Coronary artery (tissue), 2 donors: ENCODE measurements around the gene MOB1B.

Experiments used
- DNase-seq: peaks from one replicate; pipeline ENCODE4 v3.0.0-alpha.2; 2017; ENCODE audit warnings: low spot score
- H3K27ac ChIP-seq, 2 donors: fragments of 200-600 bp; sonication (generic); one replicate each; pipeline ENCODE4 v1.5.1; 2016 to 2019
- H3K4me3 ChIP-seq: fragments of 200-600 bp; sonication (generic); 2 replicates; pipeline ENCODE4 v1.5.1; 2016; ENCODE audit warnings: mild to moderate bottlenecking, moderate library complexity
- TF ChIP-seq, protein P1 (sequence below): fragments of 200-600 bp; sonication (generic); IDR thresholded peaks from one replicate; pipeline ENCODE4 v1.5.1; 2019; ENCODE audit warnings: antibody characterized with exemption

The MOB1B gene

DNA sequence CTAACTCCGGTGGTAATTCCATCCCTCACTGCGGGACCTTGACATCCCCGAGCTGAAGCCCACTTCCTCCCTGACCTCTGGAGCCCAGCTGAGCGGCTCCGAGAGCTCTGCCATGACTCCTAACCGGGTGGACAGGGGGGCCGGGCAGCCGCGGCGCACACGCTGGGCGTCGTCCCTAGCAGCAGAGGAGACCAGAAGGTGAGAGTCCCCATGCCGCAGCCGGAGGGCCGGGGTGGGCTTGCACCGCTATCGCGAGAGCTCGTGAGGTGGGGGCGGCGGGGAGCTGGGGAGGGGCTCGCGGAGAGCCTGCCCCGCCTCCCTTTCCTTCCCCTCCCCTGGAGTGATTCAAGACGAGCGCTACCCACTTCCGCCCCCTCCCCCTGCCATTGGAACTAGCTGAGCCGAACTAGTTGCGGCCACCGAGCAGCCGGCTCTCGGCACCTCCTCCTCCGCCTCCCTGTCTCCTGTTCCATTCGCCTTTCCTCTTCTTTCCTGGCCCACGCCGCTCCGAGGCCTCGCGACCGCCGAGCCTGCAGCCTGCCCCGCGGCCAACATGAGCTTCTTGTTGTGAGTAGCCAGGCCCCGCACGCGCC is at the start of gene MOB1B:
Gene MOB1B (plus strand): TSS at position 386 of the 593 bp plus-strand sequence. CDS start 168 bp downstream, at position 554.
- TF ChIP-seq, protein P1, sequence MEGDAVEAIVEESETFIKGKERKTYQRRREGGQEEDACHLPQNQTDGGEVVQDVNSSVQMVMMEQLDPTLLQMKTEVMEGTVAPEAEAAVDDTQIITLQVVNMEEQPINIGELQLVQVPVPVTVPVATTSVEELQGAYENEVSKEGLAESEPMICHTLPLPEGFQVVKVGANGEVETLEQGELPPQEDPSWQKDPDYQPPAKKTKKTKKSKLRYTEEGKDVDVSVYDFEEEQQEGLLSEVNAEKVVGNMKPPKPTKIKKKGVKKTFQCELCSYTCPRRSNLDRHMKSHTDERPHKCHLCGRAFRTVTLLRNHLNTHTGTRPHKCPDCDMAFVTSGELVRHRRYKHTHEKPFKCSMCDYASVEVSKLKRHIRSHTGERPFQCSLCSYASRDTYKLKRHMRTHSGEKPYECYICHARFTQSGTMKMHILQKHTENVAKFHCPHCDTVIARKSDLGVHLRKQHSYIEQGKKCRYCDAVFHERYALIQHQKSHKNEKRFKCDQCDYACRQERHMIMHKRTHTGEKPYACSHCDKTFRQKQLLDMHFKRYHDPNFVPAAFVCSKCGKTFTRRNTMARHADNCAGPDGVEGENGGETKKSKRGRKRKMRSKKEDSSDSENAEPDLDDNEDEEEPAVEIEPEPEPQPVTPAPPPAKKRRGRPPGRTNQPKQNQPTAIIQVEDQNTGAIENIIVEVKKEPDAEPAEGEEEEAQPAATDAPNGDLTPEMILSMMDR = peak; percentile 36
- H3K27ac ChIP-seq = peak within 1 kb of the TSS; percentile 94 to 97
- H3K4me3 ChIP-seq = peak within 1 kb of the TSS; percentile 93
- DNase-seq = peak; percentile 90

DNA sequence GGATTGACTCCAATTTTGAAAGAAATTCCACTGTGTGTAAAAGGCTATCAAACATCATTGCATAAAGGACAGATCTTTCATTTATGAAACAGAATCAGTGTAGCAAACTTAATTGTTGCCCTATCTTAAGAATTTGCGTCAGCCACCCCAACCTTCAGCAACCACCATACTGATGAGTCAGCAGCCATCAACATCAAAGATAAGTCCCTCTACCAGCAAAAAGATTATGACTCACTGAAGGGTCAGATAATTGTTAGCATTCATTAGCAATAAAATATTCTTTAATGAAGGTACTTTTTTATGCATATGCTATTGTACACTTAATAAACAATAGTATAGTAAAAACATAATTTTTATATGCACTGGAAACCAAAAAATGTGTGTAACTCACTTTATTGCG is 46.7 kb upstream of the MOB1B start:
- Histone ChIP-seq H3K27ac (no peak overlapping the region), H3K4me3 (no peak overlapping the region)
- no peak for DNase-seq
- TF ChIP-seq, protein P1 = no peak

DNA sequence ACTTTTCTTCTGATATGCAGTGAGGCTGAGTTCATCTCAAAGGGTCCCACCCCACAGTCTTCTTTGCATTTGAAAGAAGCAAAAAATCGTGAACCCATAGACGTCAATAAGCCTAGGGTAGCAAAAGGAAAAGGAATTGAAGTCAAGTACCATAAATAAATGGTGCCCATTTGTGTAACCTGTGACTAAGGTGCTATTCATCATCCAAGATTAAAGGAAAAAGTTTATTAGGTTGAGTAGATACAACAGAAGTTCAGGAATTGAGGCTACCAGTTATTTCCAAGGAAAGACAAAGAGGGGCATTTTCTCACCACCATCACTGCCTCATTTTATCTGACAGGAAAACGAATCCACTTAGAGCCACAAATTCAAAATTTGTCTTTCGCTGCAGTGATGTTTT is 43.7 kb upstream of the MOB1B start:
- TF ChIP-seq, protein P1 = no peak
- Histone ChIP-seq H3K27ac (no peak overlapping the region), H3K4me3 (no peak overlapping the region)
- DNase-seq = no peak

DNA sequence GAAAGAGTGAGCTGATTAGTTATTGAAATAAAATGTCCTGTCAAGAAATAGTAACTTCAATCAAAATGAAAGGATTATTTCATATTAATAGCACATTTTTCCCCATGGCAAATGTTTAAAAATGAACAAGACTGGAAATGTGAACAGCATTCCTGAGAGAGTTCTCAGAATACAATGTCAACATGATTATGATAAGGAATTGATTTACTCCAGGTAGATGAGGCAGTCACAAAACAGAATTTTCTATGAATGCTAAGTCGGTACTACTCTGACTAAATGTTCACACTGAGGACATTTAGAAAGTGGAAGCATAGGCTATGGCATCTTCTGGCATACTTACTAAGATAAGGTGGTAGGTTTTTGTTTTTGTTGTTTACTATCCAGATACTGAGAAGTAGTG is 43.1 kb upstream of the MOB1B start:
- no peak for DNase-seq
- Histone ChIP-seq H3K27ac (no peak overlapping the region), H3K4me3 (no peak overlapping the region)
- TF ChIP-seq, protein P1 = no peak

DNA sequence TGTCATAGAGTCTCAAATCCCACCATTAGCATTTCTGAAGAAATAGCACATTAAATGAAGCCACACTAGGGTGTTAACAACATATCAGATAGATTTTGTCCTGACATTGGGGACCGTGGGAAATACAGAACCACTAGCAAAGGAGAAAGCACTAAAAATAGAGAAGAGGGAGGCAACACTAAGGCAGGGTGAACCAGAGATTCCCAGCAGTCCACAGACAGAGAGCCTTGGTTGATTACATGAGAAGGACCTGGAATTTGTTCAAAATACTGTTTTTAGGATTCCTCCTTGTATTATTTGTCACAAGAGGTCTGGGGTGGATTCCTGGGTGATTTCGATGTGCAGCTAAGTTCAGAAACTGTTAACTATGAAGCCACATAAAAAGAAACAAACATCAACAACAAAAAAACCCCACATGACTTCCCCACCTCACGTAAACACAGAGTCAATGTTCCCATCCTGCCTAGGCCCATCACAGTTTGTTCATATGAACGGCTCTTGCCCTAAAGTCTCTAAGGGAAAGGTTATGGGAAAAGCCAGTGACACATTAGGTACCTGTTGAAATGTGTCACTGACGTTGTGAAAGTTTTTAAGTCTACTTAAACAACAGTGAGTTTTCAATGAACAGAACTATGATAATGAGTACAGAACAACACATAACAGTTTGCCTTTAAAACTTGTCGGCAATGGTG is 38.9 kb upstream of the MOB1B start:
- TF ChIP-seq, protein P1 = no peak

DNA sequence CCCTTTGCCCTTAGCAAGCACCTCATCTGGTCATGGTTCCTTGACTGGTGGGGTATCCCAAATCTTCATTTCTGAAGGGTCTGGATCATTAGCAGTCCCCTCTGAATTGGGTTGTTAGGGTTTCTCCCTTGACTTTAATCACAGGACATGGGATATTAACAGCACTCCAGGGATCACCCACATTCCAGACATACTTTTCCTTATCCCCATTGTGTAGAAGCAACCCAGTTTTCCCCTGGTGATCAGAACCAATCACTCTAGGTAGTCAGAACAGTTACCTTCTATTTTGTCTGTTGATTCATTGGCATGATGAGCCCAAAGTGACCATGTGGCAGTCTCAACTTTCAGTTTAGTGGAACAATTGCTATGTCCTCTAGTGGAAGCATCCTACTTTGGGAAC is 33.4 kb upstream of the MOB1B start:
- H3K27ac ChIP-seq = no peak overlapping the region
- H3K4me3 ChIP-seq = no peak overlapping the region
- DNase-seq = no peak
- TF ChIP-seq, protein P1 = no peak

More for the DNA sequence above, 38.9 kb upstream of the MOB1B start:
- DNase-seq = no peak
- no peak overlapping the region for H3K4me3 ChIP-seq
- no peak overlapping the region for H3K27ac ChIP-seq

DNA sequence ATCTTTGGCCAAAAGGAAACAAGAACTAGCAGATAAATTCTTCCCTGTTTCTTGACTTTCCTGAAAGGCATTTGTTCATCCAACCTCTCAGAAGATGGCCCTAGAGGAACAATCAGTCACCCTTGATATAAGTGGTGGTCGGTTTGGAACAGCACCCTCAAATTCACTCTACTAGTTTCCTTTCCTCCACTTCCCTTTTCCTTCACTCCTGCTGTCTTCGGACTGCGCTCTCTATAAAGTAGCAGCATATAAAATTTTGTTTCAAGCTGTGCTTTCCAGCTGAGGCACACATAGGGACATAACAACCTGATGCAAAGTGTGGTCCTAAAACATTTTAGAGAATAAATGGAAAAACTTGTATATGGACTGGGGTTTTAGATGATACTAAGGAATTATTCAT is 29.0 kb upstream of the MOB1B start:
- TF ChIP-seq, protein P1 = no peak
- DNase-seq = no peak
- no peak overlapping the region for H3K4me3 ChIP-seq
- no peak overlapping the region for H3K27ac ChIP-seq
